HG03025 (cell line): ENCODE data around the gene PTH2.

Source experiments
- ATAC-seq: cut with Tn5 transposase; IDR thresholded peaks from one replicate; pipeline ENCODE4 v1.9.1; 2021; ENCODE audit warnings: mild to moderate bottlenecking, moderate library complexity; ENCODE audit not compliant: unreplicated experiment, low FRiP score

PTH2 gene

GRCh38 chr19:49415102-49415809 lies 8.0 kb downstream of the PTH2 start:
- ATAC-seq: no peak

GRCh38 chr19:49414256-49414655 lies 9.0 kb downstream of the PTH2 start:
- ATAC-seq: no peak

- no peak for ATAC-seq
Observed at GRCh38 chr19:49413348-49413747, 9.9 kb downstream of the PTH2 start.

- no peak for ATAC-seq
Observed at GRCh38 chr19:49411681-49412326, 11.4 kb downstream of the PTH2 start.

- ATAC-seq: no peak
Observed at GRCh38 chr19:49409441-49410029, 13.7 kb downstream of the PTH2 start.

- ATAC-seq: no peak
Observed at GRCh38 chr19:49408816-49409440, 14.3 kb downstream of the PTH2 start.

GRCh38 chr19:49407482-49408015 lies 15.7 kb downstream of the PTH2 start:
- no peak for ATAC-seq

GRCh38 chr19:49407079-49407478 lies 16.2 kb downstream of the PTH2 start:
- no peak for ATAC-seq

GRCh38 chr19:49403404-49404187 lies 19.6 kb downstream of the PTH2 start:
- no peak for ATAC-seq

- no peak for ATAC-seq
Observed at GRCh38 chr19:49400029-49400428, 23.2 kb downstream of the PTH2 start.

GRCh38 chr19:49398931-49399330 lies 24.3 kb downstream of the PTH2 start:
- ATAC-seq: no peak

GRCh38 chr19:49398001-49398615 lies 25.1 kb downstream of the PTH2 start:
- no peak for ATAC-seq

GRCh38 chr19:49396738-49397505 lies 26.3 kb downstream of the PTH2 start:
- no peak for ATAC-seq

- no peak for ATAC-seq
Observed at GRCh38 chr19:49395581-49396407, 27.4 kb downstream of the PTH2 start.

GRCh38 chr19:49393881-49394280 lies 29.4 kb downstream of the PTH2 start:
- no peak for ATAC-seq

GRCh38 chr19:49391581-49392399 lies 31.5 kb downstream of the PTH2 start:
- ATAC-seq: no peak

GRCh38 chr19:49390929-49391359 lies 32.3 kb downstream of the PTH2 start:
- no peak for ATAC-seq
